Kidney epithelial cell (primary cell): ENCODE measurements around the gene LPGAT1. TPM values are rescaled to one million over a fixed set of nuclear protein-coding genes. Genes with fewer than 3 reads are reported as not detected.

ENCODE experiments used
- DNase-seq: peaks from one replicate; pipeline ENCODE4 v3.0.0-alpha.2; 2010; ENCODE audit warnings: low read depth
- H3K27me3 ChIP-seq: 2 replicates; pipeline ENCODE4 v1.6.0; 2011; ENCODE audit warnings: low read length; ENCODE audit not compliant: control insufficient read depth, insufficient read depth
- H3K36me3 ChIP-seq: 2 replicates; pipeline ENCODE4 v1.5.1; 2011; ENCODE audit warnings: low read length; ENCODE audit not compliant: control insufficient read depth, insufficient read depth
- H3K4me3 ChIP-seq: 2 replicates; pipeline ENCODE4 v1.5.1; 2011; ENCODE audit warnings: low read depth, mild to moderate bottlenecking, control low read depth, low read length
- CTCF ChIP-seq: IDR thresholded peaks from 2 replicates; pipeline ENCODE4 v1.5.1; 2011; ENCODE audit warnings: mild to moderate bottlenecking, moderate library complexity, low read length, control low read depth, inconsistent platforms; ENCODE audit not compliant: insufficient read depth, poor library complexity, severe bottlenecking
- total RNA-seq: library from RNA; depleted of rRNA; stranded (reverse); fragments of >200 nt; gene quantifications from 2 replicates; pipeline ENCODE4 v1.2.3, GENCODE V29; 2015

Gene LPGAT1
- total RNA-seq, 1 donor from 2014 or later, result 51.9 TPM

- H3K4me3 ChIP-seq, result no peak overlapping the region
- no peak for TF ChIP-seq CTCF
- H3K27me3 ChIP-seq, result no peaks in the 10 kb centered on the region
- no peak for DNase-seq
- no peaks in the 10 kb centered on the region for H3K36me3 ChIP-seq
Measured at GRCh38 chr1:211752317-211752716, 78.2 kb downstream of the LPGAT1 start.

GRCh38 chr1:211751438-211751837, 79.1 kb downstream of the LPGAT1 start:
- no peak for DNase-seq
- H3K36me3 ChIP-seq, result no peaks in the 10 kb centered on the region
- H3K27me3 ChIP-seq, result no peaks in the 10 kb centered on the region
- no peak for TF ChIP-seq CTCF
- H3K4me3 ChIP-seq, result no peak overlapping the region

- no peak for TF ChIP-seq CTCF
- no peaks in the 10 kb centered on the region for H3K27me3 ChIP-seq
- no peak for DNase-seq
- H3K36me3 ChIP-seq, result no peaks in the 10 kb centered on the region
- no peak overlapping the region for H3K4me3 ChIP-seq
Measured at GRCh38 chr1:211750599-211750998, 80.0 kb downstream of the LPGAT1 start.

- no peak for DNase-seq
- no peak overlapping the region for H3K4me3 ChIP-seq
- H3K36me3 ChIP-seq, result no peaks in the 10 kb centered on the region
- no peak for TF ChIP-seq CTCF
- H3K27me3 ChIP-seq, result no peaks in the 10 kb centered on the region
Measured at GRCh38 chr1:211749251-211749650, 81.3 kb downstream of the LPGAT1 start.

- H3K27me3 ChIP-seq, result no peaks in the 10 kb centered on the region
- no peak overlapping the region for H3K4me3 ChIP-seq
- no peak for TF ChIP-seq CTCF
- H3K36me3 ChIP-seq, result no peaks in the 10 kb centered on the region
- no peak for DNase-seq
Measured at GRCh38 chr1:211748810-211749209, 81.8 kb downstream of the LPGAT1 start.

GRCh38 chr1:211742889-211743529, 87.6 kb downstream of the LPGAT1 start:
- Histone ChIP-seq H3K4me3 (no peak overlapping the region), H3K36me3 (no peaks in the 10 kb centered on the region), H3K27me3 (no peaks in the 10 kb centered on the region)
- no peak for DNase-seq
- TF ChIP-seq CTCF, result no peak
